Dedifferentiated amniotic fluid mesenchymal stem cell (primary cell): Measurements from ENCODE around the gene SPART.
A peak's percentile ranks its signal among the peaks of the same experiment; 100 is the strongest.
"Not testable (repeated sequence)": the region's sequence is repeated elsewhere in the genome, so short reads cannot be mapped to it uniquely, and the experiment has no call there.

Experiments
- DNase-seq: peaks from one replicate; pipeline ENCODE4 v3.0.0-alpha.2; 2016; ENCODE audit errors: extremely low spot score

The SPART gene

DNA sequence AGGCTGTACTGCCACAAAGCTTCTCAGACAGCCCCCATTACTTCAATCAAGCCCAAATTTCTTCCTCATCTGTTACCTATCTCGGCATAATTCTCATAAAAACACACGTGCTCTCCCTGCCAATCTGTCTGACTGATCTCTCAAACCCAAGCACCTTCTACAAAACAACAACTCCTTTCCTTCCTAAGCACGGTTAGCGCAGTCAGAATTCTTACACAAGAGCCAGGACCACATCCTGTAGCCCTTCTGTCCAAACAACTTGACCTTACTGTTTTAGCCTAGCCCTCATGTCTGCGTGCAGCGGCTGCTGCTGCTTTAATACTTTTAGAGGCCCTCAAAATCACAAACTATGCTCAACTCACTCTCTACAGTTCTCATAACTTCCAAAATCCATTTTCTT, 26.4 kb downstream of the SPART start:
- not testable (repeated sequence) for DNase-seq

DNA sequence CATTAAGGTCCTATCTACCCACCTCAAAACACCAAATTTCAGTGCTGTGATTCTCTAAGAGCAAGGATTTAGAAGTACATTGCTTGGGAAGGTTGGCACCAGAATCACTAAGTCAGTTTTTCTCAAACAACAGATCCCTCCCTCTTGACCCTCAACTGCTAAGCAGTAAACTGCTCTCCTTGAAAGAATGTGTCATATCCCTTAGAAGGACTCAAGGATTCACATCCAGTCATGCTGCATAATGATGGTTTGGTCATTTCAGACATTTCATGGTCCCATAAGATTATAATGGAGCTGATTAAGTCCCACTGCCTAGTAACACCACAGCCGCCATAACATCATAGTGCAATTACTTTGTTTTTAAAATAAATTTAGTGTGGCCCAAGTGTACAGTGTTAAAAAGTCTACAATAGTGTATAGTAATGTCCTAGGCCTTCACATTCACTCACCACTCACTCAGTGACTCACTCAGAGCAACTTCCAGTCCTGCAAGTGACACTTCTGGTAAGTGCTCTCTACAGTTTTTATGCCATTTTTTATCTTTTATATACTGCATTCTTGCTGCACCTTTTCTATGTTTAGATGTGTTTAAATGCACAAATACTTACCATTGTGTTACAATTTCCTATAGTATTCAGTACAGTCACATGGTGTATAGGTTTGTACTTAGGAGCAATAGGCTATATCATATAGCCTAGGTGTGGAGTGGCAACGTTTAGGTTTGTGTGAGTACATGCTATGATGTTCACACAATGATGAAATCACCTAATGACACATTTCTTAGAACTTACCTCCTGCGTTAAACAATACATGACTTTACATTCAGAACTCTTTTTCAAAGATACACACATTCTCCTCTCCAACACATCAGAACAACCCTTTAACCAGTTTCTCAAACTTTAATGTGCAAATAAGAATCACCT, 32.9 kb downstream of the SPART start:
- no peak for DNase-seq

DNA sequence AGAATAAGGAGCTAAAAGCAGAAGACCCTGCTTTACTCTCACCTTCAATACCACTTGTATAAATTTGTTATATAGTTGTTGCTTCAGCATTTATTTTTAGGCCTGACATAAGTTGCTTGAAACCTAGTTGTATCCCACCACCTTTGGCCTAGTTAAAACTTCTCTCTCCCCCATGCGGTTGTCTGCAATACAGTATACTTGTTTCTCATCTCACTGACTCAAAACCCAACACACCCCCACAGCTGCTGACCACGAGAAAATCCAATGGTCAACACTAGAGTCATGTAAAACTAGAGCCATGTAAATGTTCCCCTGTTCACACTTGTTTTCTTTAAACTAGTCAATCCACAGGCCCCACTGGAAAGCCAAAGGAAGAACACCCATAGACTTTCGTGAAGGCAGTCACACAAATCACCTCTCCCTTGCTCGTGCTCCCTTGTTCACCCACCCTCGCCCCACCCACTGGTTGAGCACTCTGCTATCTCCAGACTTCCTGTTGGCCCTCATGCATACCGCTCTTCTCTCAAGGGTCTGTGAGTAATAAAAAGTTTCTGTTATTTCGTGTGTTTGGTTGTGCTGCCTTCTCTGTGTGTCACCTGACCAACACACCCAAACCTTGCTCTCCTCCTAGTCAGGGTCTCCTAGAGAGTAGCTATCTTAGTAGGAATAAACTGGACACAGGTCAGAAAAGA, 35.6 kb downstream of the SPART start:
- DNase-seq: no peak

DNA sequence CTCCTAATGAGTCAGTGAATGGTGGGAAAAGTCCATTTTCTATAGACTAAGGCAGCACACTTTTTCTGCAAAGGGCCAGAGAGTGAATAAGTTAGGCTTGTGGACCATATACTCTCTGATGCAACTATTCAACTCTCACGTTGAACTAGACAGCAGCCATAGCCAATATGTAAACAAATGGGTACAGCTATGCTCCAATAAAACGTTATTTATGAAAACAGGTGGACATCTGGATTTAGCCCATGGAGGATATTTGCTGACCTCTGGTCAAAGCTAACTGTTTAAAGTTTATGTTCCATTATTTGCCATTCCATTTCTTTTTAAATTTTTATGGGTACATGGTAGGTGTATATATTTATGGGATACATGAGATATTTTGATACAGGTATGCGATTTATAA, 43.9 kb downstream of the SPART start:
- no peak for DNase-seq

DNA sequence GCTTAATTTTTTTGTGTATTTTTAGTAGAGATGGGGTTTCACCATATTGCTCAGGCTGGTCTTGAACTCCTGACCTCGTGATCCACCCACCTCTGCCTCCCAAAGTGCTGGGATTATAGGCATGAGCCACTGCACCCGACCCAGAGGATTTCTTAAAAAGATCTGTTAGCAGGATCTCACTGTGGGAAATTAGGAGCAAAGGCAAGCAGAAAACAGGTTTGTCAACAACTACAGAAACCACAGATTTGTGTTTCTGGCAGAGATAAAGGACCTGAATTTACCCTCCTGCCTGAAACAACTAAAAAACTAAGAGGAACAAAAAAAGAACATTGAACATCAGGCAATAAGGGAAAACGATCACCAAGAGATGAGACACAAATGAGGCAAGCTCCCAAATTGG, 46.7 kb downstream of the SPART start:
- DNase-seq: not testable (repeated sequence)

DNA sequence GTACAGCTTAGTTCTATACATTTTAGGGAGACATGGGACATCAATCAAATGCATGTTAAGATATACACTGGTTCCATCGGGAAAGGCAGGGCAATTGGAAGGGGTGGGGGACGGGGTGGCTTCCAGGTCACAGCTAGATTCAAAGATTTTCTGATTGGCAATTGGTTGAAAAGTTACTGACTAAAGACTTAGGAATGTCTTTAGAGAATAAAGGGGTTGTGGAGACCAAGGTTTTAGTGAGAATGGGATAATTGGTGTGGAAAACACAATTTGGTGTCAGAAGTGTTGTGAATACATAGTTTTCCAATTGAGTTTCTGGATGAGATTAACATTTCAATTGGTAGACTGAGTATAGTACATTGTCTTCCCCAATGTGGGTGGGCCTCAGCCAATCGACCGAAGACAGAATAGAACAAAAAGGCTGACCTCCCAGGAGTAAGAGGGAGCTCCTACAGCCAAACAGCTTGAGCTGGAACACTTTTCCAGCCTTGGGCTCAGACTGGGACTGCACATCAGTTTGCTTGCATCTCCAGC, 47.6 kb downstream of the SPART start:
- no peak for DNase-seq

DNA sequence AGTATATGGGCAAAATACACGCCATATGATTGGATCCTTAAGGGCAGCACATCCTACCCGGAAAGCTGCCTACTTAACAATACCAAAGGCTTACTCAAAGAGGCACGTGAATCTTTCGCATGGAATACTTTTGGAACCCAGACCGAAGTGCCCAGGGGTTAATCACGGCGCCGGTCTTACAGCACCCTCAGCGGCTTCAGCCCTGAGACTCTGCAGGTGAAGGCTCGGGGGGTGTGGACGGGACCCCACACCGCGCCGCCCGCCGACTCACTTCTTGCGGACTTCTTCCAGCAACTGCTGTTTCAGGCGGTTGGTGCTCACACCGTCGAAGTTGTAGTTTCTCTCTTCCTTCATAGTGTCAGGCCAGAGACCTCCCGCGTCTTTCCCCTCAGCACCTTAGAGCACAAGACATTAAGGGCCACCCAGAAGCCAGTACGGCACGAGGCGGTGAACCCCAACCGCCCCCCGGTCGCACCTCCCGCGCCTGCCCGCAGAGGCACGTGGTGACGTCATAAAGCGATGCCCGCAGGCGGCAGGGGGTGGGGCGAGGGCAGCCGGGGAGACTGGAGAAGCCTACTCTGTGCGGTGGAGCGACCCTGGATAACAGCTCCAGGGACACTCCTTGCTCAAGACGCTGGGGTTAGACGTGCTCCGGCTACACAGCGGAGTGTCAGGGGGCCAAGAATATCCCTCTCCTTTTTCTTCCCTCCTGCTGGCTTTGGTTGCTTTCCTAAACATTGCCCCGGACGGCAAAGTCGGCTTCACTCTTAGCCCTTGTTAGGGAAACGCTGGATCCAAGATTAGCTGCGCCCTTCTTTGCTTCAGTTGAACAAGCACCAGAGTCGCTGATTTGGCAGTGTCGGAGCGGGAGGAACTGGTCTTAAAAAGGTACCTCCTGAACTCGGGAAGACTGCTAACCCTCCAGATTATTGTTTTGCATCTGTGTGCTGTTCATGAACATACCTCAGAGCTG, 48.5 kb downstream of the SPART start, which contains the start of gene CCDC169:
TSS of gene CCDC169 (minus strand) at position 449 of the 973 bp plus-strand sequence. CDS start at position 354, 95 bp downstream.
- peak; percentile 67 for DNase-seq

DNA sequence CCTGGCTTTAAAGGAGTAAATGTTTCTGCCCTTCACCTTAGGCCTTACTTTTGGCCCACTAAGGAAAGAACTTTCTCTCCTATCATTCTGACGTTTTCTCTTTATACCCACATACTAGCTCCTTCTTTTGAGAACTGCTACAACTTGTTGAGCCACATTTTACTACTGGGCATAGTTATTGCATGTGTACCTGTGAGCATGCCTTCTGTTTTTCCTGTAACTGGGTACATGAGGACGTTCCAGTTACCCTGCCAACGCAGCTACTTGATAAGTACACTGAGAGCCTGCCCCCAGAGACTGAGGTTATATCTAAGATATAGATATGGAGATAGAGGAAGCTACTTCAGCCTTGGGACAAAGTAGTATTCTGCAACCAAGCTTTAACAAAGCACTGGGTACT, 52.1 kb downstream of the SPART start:
- no peak for DNase-seq

DNA sequence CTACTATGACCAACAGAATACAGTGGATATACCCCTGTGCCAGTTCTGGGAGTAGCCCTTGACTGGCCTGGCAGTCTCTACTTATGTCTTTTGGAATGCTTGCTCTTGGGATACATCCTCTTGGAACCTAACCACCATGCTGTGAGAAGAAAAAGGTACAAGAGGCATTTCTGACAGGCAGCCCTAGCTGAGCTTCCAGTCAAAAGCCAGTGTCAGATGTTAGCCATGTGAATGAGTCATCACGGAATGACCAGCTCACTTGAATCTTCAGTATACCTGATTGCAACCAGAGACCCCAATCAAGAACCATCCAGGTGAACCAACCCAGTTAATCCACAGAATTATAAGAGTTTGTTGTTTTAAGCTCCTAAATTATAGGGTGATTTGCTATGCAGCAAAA, 52.7 kb downstream of the SPART start:
- no peak for DNase-seq

DNA sequence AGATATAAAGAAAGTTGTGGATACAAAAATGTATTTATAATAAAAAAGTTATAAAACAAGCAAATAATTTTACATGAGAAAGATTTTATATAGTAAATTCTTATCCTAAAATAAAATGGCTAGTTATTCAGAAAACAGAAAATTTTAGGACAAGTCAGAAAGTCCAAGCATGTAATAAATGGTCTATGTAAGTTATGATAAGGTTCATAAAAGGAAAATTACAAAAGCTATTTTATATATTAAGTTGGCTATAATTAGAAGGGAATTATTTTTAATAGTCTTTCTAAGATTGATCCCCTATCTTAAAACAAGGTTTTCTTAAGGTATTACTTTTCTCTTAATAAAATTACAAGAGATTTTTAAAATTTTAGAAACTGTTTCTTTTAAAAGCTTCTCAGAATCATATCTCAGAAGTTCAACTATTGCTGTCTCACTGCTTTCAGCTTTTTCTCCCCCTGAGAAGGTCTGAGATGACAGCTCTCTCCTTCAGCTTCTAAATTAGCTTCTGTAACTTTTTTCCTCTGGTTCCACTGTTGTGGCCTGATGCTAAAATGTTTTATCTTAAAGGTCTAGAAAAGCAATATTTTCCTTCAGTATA, 57.3 kb downstream of the SPART start:
- no peak for DNase-seq

DNA sequence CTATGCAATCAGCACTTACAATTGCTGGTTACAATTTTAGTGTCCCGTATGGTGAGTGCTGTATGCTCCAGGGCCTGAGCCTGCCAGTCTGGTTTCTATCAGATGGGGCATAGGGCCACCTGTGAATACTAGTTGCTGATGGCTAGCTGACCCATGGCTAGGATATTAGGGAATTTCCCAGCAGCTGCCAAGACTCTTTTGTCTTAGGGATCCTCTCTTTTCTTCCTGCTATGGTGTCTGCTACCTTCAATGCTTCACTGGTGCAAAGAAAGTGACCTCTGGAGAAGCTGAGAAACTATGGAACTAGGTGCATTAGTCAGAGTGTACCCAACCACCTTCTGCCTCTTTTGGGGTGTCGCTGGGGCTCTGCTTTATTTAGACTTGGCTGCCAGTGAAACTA, 60.2 kb downstream of the SPART start:
- no peak for DNase-seq

DNA sequence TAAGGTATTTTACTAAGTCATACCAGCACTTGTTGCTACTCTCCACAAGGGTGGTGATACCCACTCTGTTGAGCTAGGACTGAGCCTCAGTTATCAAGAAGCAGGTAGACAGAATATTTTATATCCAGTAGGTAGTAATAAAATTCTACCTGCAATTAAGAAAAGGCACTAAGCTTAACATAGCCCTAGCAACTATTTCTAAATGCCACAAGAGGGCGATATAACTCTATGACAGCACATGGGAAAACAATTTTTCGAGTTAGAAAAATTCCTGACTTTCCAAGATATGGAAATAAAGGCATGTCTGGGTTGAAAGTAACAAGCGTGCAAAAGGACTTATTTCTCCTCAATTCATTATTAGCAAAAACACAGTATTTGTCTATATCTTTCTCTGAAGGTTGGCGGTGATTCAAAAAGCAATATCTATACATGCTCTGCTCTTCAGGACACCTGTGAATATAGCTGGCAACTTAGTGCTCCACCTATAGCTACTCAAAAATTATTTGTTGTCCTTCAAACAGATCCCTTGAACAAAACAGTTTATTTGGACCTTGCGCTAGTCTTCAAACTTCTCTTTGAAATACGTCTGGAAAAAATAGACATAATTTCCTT, 63.3 kb downstream of the SPART start:
- DNase-seq: peak; percentile 64

DNA sequence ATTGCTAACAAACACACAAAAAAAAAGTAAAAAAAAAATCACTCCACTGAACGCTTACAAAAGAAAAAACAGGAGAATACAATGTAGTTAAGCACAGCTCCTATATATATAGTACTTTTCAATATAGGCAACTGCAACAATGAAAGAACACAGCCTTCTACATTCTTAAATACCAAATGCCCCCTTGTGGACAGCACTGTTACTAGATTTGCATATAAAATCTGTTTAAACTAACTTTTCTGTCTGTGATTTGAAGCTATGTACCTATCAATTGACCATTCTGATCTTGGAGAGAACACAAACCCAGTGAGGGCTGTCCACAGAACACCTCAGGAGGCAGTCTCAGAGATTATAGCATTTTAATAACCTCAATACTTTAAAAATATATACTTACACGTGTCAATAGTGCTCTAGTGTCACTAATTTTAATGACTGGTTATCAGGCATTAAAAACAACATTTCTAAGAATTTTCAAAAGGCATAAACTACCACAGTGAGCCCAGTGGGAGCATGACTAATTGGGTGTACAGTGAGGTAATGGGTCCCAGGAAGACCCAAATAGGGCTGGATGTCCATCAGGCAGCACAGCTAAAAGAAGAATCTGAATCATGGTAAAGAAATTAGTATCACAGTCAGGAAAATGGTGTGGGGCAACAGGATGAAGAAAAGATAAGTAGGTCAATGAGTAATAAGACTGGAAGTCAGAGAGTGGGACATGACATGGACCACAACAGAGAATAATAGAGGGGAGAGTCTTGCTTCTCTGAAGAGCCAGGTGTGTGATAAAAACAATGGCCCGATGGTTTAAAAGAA, 70.8 kb downstream of the SPART start:
- DNase-seq: peak; percentile 82

DNA sequence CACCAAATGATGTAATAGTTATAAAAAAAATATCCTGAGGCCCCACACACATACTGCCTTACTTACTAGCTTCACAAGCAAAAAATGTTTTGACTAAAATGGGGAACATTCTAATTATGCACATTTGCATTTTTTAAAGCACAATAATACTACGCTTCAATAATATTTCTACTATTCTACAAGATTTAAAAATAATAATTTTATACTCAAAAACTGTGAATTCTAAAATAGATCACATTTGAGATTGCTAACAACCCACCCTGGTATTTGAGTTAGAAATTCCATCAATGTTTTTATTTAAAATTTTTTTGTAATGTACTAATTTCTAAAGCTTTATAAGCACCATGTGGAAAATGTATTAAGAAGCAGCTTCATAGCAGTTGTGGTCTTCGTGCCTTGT, 72.8 kb downstream of the SPART start:
- DNase-seq: no peak

DNA sequence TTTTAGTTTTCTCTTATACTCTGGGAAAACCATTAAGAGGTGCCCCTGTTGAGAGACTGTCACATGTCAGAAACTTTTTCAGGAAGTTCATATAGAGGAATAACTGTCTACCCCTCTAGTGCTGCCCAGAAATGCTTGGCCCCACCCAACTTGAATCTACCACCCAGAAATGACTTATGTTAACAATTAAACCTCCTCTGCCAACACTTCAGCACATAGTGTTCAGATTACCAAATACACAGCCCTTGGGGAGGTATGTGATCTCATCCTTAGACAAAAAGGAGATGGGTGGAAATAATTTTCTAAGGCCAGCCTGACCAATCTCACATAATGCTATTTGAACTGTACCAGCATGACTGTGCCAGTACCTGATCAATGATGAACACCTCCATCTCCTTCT, 84.2 kb downstream of the SPART start:
- no peak for DNase-seq

DNA sequence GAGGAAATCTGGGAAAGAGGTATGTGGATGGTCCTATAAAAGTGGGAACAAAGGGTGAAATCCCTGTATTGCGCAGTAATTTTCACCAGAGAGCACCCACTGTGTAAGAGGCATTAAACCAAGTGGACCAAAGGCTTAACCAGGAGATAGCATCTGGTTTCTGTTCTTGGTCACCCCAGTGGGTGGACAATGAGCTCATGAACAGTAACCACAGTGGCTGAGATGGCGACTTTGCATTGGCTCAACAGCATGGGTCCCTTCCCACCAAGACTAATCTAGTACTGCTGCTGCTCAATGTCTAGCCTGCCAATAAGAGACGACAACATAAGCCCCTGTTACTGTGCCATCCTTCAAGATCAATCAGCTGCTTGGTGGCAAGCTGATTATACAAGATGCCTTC, 85.2 kb downstream of the SPART start:
- no peak for DNase-seq

DNA sequence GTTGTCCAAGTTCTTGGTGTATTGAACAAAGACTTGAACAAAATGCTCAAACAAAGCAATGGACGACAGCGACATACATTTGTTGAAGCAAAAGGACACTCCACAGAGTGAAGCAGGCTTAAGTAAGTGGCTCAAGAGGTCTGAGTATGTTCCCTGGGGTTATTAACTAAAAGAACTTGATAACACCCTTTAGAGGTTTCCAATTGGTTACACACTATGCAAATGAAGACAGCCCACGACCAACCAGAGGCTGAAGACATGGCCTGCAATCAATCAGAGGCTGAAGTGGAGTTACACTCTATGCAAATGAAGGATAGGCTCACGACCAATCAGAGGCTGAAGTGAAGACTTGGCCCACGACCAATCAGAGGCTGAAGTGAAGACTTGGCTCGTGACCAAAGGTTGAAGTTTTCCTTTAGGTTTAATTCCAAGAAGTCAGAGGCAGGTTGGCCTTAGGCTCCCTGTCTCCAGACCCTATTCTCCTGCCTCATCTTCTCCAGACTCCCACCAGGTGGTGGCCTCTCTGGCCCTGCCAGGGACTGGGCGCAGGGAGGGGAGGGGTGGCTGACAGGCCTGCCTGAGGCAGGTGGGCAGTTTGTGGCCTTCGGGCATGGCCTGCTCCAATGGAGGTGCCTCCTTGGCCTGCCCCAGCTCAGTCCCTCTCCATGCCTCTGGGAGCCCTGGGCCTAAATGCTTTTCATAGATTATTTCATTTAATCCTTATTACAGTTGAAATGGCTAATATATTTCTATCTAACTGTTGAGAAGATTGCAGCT, 86.6 kb downstream of the SPART start:
- DNase-seq: no peak

DNA sequence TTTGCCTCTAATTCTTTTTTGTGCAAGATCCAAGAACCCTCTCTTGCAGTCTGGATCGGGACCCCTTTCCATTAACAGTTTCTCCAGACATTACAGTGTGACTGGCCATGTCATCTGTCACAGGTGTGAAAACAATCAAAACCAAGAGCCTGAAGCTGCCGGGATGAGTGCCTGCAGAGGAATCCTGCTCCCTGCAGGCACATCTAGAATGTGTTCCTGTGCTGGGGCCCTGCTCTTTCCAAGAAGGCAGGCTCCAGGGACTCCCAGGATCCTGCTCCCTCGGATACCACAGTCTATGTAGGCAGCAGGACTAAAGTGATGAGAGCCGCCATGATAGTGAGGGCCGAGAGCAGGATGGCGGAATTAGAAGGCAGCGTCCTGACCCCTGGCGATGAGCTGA, 87.4 kb downstream of the SPART start:
- no peak for DNase-seq
